H9 (cell line): Measurements from ENCODE around the gene PRKAR2A. TPM values are rescaled to one million over a fixed set of nuclear protein-coding genes. Genes with fewer than 3 reads are reported as not detected.

ENCODE experiments used
- DNase-seq: peaks from one replicate; pipeline ENCODE4 v3.0.0-alpha.2; 2017
- H2AFZ ChIP-seq: one replicate; pipeline ENCODE4 v1.6.1; 2013; ENCODE audit warnings: mild to moderate bottlenecking, low read length, control low read depth, moderate library complexity
- H2AK5ac ChIP-seq: 2 replicates; pipeline ENCODE4 v1.6.1; 2013; ENCODE audit warnings: low read length, control low read depth, mixed read lengths; ENCODE audit not compliant: insufficient read length
- H2BK120ac ChIP-seq: one replicate; pipeline ENCODE4 v1.6.1; 2013; ENCODE audit warnings: low read depth, mild to moderate bottlenecking, low read length, control low read depth, inconsistent platforms; ENCODE audit not compliant: poor library complexity, severe bottlenecking
- H2BK12ac ChIP-seq: 2 replicates; pipeline ENCODE4 v1.6.1; 2013; ENCODE audit warnings: low read length, control low read depth, mixed read lengths, low read depth; ENCODE audit not compliant: insufficient read length
- H2BK15ac ChIP-seq: 2 replicates; pipeline ENCODE4 v1.6.1; 2013; ENCODE audit warnings: low read depth, low read length, control low read depth
- H2BK20ac ChIP-seq: one replicate; pipeline ENCODE4 v1.6.1; 2013; ENCODE audit warnings: low read depth, mild to moderate bottlenecking, low read length, control low read depth, inconsistent platforms; ENCODE audit not compliant: poor library complexity, severe bottlenecking
- H2BK5ac ChIP-seq: 2 replicates; pipeline ENCODE4 v1.6.1; 2013; ENCODE audit warnings: low read length, control low read depth, mixed read lengths; ENCODE audit not compliant: insufficient read length
- H3K14ac ChIP-seq: 2 replicates; pipeline ENCODE4 v1.6.1; 2013; ENCODE audit warnings: low read length, control low read depth; ENCODE audit not compliant: insufficient read depth
- H3K18ac ChIP-seq: 2 replicates; pipeline ENCODE4 v1.6.1; 2013; ENCODE audit warnings: low read depth, mild to moderate bottlenecking, mixed read lengths, low read length, control low read depth; ENCODE audit not compliant: insufficient read length
- H3K23ac ChIP-seq: 2 replicates; pipeline ENCODE4 v1.6.1; 2013; ENCODE audit warnings: low read length, control low read depth, mixed read lengths, low read depth; ENCODE audit not compliant: insufficient read length
- H3K23me2 ChIP-seq: 2 replicates; pipeline ENCODE4 v1.6.1; 2013; ENCODE audit warnings: low read depth, mild to moderate bottlenecking, mixed read lengths, low read length, control low read depth; ENCODE audit not compliant: insufficient read length, poor library complexity, severe bottlenecking
- H3K27ac ChIP-seq: 2 replicates; pipeline ENCODE4 v1.5.1; 2013; ENCODE audit warnings: low read length, control low read depth, mixed read lengths, low read depth; ENCODE audit not compliant: insufficient read length
- H3K27me3 ChIP-seq: 2 replicates; pipeline ENCODE4 v1.6.1; 2013; ENCODE audit warnings: low read length, control low read depth, inconsistent platforms; ENCODE audit not compliant: insufficient read depth
- H3K4ac ChIP-seq: 2 replicates; pipeline ENCODE4 v1.6.1; 2013; ENCODE audit warnings: low read depth, mild to moderate bottlenecking, control low read depth, inconsistent platforms, low read length, moderate library complexity
- H3K4me1 ChIP-seq: 2 replicates; pipeline ENCODE4 v1.6.1; 2013; ENCODE audit warnings: low read length, control low read depth, inconsistent platforms; ENCODE audit not compliant: insufficient read depth
- H3K4me2 ChIP-seq: 2 replicates; pipeline ENCODE4 v1.6.1; 2013; ENCODE audit warnings: low read length, control low read depth, mixed read lengths; ENCODE audit not compliant: insufficient read length, insufficient read depth
- H3K56ac ChIP-seq: 2 replicates; pipeline ENCODE4 v1.6.1; 2013; ENCODE audit warnings: low read depth, mild to moderate bottlenecking, mixed read lengths, low read length, control low read depth; ENCODE audit not compliant: insufficient read length
- H3K79me1 ChIP-seq: 2 replicates; pipeline ENCODE4 v1.6.1; 2013; ENCODE audit warnings: low read depth, mild to moderate bottlenecking, moderate library complexity, low read length, control low read depth, inconsistent platforms; ENCODE audit not compliant: insufficient read depth, poor library complexity, severe bottlenecking
- H3K79me2 ChIP-seq: 2 replicates; pipeline ENCODE4 v1.6.1; 2013; ENCODE audit warnings: low read length, control low read depth, inconsistent platforms; ENCODE audit not compliant: insufficient read depth
- H3K9ac ChIP-seq: 2 replicates; pipeline ENCODE4 v1.6.1; 2013; ENCODE audit warnings: low read length, control low read depth, mixed read lengths; ENCODE audit not compliant: insufficient read length; ENCODE audit errors: extremely low read depth
- H3K9me3 ChIP-seq: one replicate; pipeline ENCODE4 v1.6.1; 2013; ENCODE audit warnings: low read depth, low read length, inconsistent platforms; ENCODE audit not compliant: control insufficient read depth
- H3T11ph ChIP-seq: one replicate; pipeline ENCODE4 v1.6.1; 2013; ENCODE audit warnings: mild to moderate bottlenecking, low read length, control low read depth, inconsistent platforms
- H4K20me1 ChIP-seq: one replicate; pipeline ENCODE4 v1.6.1; 2013; ENCODE audit not compliant: control insufficient read depth, insufficient read length, insufficient read depth
- H4K5ac ChIP-seq: 2 replicates; pipeline ENCODE4 v1.6.1; 2013; ENCODE audit warnings: low read depth, mild to moderate bottlenecking, mixed read lengths, low read length, control low read depth; ENCODE audit not compliant: insufficient read length
- H4K8ac ChIP-seq: replicated peaks from 2 replicates; pipeline ENCODE4 v1.6.1; 2013; ENCODE audit warnings: low read length, control low read depth, mixed read lengths, low read depth; ENCODE audit not compliant: insufficient read length
- H4K91ac ChIP-seq: 2 replicates; pipeline ENCODE4 v1.6.1; 2013; ENCODE audit warnings: low read depth, mild to moderate bottlenecking, moderate library complexity, mixed read lengths, low read length, control low read depth; ENCODE audit not compliant: insufficient read length
- H3K27ac Mint-ChIP-seq, 3 experiments: 2 replicates in 2 of 3; 3 replicates in 1 of 3; pipeline ENCODE4 v1.8.0; 2020 to 2021; ENCODE audit warnings: mixed read lengths in 3 of 3, mild to moderate bottlenecking in 1 of 3, moderate library complexity in 1 of 3
- H3K27me3 Mint-ChIP-seq: 2 replicates; pipeline ENCODE4 v1.8.0; 2021; ENCODE audit warnings: low read depth, mild to moderate bottlenecking, moderate library complexity, mixed read lengths
- H3K36me3 Mint-ChIP-seq, 3 experiments: 2 replicates in 2 of 3; 3 replicates in 1 of 3; pipeline ENCODE4 v1.8.0; 2020 to 2021; ENCODE audit warnings: low read depth in 3 of 3, mixed read lengths in 3 of 3; ENCODE audit not compliant: insufficient read depth in 1 of 3
- H3K4me1 Mint-ChIP-seq, 2 experiments: 2 replicates each; pipeline ENCODE4 v1.8.0; 2020; ENCODE audit warnings: mixed read lengths in 2 of 2
- H3K4me3 Mint-ChIP-seq, 2 experiments: 2 replicates in 1 of 2; 3 replicates in 1 of 2; pipeline ENCODE4 v1.8.0; 2020 to 2021; ENCODE audit warnings: mild to moderate bottlenecking in 2 of 2, mixed read lengths in 2 of 2, moderate library complexity in 1 of 2
- H3K9me3 Mint-ChIP-seq, 2 experiments: 2 replicates in 1 of 2; 3 replicates in 1 of 2; pipeline ENCODE4 v1.8.0; 2020; ENCODE audit warnings: mild to moderate bottlenecking in 2 of 2, mixed read lengths in 2 of 2, moderate library complexity in 1 of 2
- CTCF ChIP-seq: fragments of 200-600 bp; sonication (generic); conservative IDR thresholded peaks from 3 replicates; pipeline ENCODE4 v1.8.0; 2021; ENCODE audit warnings: antibody characterized with exemption, mild to moderate bottlenecking
- WGBS: extraction: QIAGEN DNeasy Blood & Tissue Kit; methylation state at CpG from one replicate; pipeline ENCODE4 v1.1.7; 2013; ENCODE audit warnings: missing lambda C conversion rate, low lambda C conversion rate, mixed read lengths; ENCODE audit not compliant: insufficient read length; ENCODE audit errors: extremely low coverage; 5-methylcytosine and 5-hydroxymethylcytosine counted together
- total RNA-seq: library from RNA; stranded (reverse); gene quantifications from 2 replicates; pipeline ENCODE4 v1.2.1, GENCODE V29; 2021

Gene PRKAR2A
- total RNA-seq, 1 experiment from 2014 or later, result 39.1 TPM

GRCh38 chr3:48894516-48894915 lies 46.8 kb upstream of the PRKAR2A start:
- Histone ChIP-seq H3K27ac (no peak overlapping the region), H2BK20ac (no peak overlapping the region), H2BK12ac (no peak overlapping the region), H3K23ac (no peak overlapping the region), H3K18ac (no peak overlapping the region), H2BK120ac (no peak overlapping the region), H3K14ac (no peak overlapping the region), H3K56ac (no peak overlapping the region), H3K79me1 (no peaks in the 10 kb centered on the region), H3K9me3 (no peaks in the 10 kb centered on the region), H4K20me1 (no peaks in the 10 kb centered on the region), H2BK15ac (no peak overlapping the region), H2AK5ac (no peak overlapping the region), H3K79me2 (no peaks in the 10 kb centered on the region), H3K27me3 (no peaks in the 10 kb centered on the region), H3T11ph (no peak overlapping the region), H3K4ac (no peak overlapping the region), H4K5ac (no peak overlapping the region), H3K9ac (no peak overlapping the region), H2AFZ (no peak overlapping the region), H3K4me2 (no peak overlapping the region), H4K8ac (no peak overlapping the region), H3K23me2 (no peaks in the 10 kb centered on the region), H3K4me1 (peaks cover 4% of the 10 kb centered on the region), H2BK5ac (no peak overlapping the region), H4K91ac (no peak overlapping the region)
- WGBS, result no CpG with 5 or more reads among the region's 6 CpGs
- peaks cover 6% of the 10 kb centered on the region for H3K27me3 Mint-ChIP-seq
- H3K36me3 Mint-ChIP-seq, result no peaks in the 10 kb centered on the region
- peaks cover 12 to 19% of the 10 kb centered on the region in 2 experiments for H3K4me1 Mint-ChIP-seq
- no peaks in the 10 kb centered on the region for H3K9me3 Mint-ChIP-seq
- H3K4me3 Mint-ChIP-seq, result no peak overlapping the region
- H3K27ac Mint-ChIP-seq, result no peak overlapping the region
- TF ChIP-seq CTCF, result no peak
- DNase-seq, result no peak
